ENCODE measurements around the gene BMPR1B. TPM values are rescaled to one million over a fixed set of nuclear protein-coding genes. Genes with fewer than 3 reads are reported as not detected.

Gene BMPR1B
- total and polyA plus RNA-seq, 9 of the 15 experiments (the other 6 are each of a cell fraction or from before 2014, with no cell fraction given) = 0.01 TPM; not detected in 8

DNA sequence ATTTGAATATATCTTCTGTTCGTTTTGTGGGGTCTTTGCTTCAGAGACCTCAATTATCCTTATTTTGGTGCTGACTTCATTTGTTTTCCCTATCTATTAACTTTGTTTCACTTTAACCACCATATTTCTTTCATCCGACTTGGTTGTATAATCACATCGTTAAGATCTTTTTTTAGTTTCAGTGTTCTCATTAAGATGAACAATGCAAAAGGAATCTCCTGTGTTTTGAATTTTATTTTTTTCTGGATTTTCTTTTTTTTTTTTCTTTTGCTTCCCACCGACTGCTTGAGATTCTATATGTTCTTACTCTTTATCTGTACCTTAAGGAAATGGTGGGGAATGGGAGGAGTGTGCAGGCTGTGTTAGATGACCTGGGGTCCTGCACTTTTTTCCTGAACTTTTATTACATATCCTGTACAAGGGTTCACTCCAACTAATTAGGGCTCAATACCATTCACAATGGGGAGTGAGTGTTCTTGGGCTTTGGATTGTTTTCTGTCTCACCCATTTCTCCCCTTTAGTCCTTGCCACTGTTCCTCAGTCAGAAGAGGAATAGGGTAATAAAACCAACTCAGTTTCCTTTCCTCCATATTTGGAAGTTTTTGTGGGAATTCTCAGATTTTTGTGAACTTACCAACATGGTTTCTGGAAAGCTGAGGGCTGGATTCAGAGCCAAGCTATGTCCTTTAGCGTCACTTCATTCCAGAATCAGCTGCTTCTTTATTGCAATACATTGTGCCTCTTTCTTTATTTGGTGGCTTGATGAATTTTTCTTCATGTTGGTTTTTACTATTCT, 43.2 kb upstream of the BMPR1B start:
- no TSS peak for BruUV-seq (replicated peaks)

More for the DNA sequence above, 43.2 kb upstream of the BMPR1B start:
- Histone ChIP-seq H4K20me1 (replicated peaks; ENCODE audit: control insufficient read depth, insufficient read depth, low read length) (no peaks in the 10 kb centered on the region), H3K9me3 (replicated peaks; ENCODE audit: control insufficient read depth, insufficient read depth, low read depth, low read length) (no peaks in the 10 kb centered on the region), H3K36me3 (ENCODE audit: control insufficient read depth, insufficient read depth, low read length) (no peaks in the 10 kb centered on the region), H3K9ac (ENCODE audit: insufficient read depth in 1 of 2, low read depth in 2 of 2, low read length in 2 of 2) (no peak overlapping the region), H2AFZ (ENCODE audit: low read depth, low read length) (no peak overlapping the region), H3K4me2 (ENCODE audit: insufficient read depth, low read length) (no peak overlapping the region), H3K9me1 (ENCODE audit: control insufficient read depth, insufficient read depth, low read length) (no peaks in the 10 kb centered on the region), H3K27me3 (ENCODE audit: control insufficient read depth in 2 of 2, insufficient read depth in 2 of 2, low read length in 2 of 2) (peaks cover 0 to 13% of the 10 kb centered on the region in 2 experiments; a peak in 3 of 5 replicates), H3K4me3 (no peak overlapping the region), H3K79me2 (ENCODE audit: control insufficient read depth, insufficient read depth, low read length) (no peaks in the 10 kb centered on the region), H3K4me1 (replicated peaks in 1 of 2; ENCODE audit: control insufficient read depth in 2 of 2, insufficient read depth in 2 of 2, low read length in 2 of 2) (no peaks in the 10 kb centered on the region), H3K27ac (ENCODE audit: extremely low read depth, low read depth, low read length) (no peak overlapping the region)
- DNase-seq (ENCODE audit: extremely low read depth in 1 of 4, low spot score in 3 of 4) (no peak), ATAC-seq (no peak), FAIRE-seq (no peak)
- TF ChIP-seq SP2 (IDR thresholded peaks at IDR 0.05; ENCODE audit: extremely low read depth, low read depth, low read length, poor library complexity, severe bottlenecking) (no peak), GABPA (tag; conservative IDR thresholded peaks at IDR 0.05; ENCODE audit: low read depth) (no peak), CCNT2 (IDR thresholded peaks at IDR 0.05; ENCODE audit: borderline replicate concordance, extremely low read depth, insufficient read length, low read depth, low read length) (no peak), TBL1XR1 (IDR thresholded peaks at IDR 0.05; ENCODE audit: low read length in 2 of 2) (no peak), ZNF644 (tag; IDR thresholded peaks at IDR 0.05; ENCODE audit: low read depth) (no peak), SMAD2 (IDR thresholded peaks at IDR 0.05; ENCODE audit: low read depth, low read length) (no peak), RUNX1 (IDR thresholded peaks at IDR 0.05; ENCODE audit: low read depth) (no peak)
- TF ChIP-seq, protein P1, sequence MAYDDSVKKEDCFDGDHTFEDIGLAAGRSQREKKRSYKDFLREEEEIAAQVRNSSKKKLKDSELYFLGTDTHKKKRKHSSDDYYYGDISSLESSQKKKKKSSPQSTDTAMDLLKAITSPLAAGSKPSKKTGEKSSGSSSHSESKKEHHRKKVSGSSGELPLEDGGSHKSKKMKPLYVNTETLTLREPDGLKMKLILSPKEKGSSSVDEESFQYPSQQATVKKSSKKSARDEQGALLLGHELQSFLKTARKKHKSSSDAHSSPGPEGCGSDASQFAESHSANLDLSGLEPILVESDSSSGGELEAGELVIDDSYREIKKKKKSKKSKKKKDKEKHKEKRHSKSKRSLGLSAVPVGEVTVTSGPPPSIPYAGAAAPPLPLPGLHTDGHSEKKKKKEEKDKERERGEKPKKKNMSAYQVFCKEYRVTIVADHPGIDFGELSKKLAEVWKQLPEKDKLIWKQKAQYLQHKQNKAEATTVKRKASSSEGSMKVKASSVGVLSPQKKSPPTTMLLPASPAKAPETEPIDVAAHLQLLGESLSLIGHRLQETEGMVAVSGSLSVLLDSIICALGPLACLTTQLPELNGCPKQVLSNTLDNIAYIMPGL (CRISPR knock-in tag; IDR thresholded peaks at IDR 0.05) = no peak
- TF ChIP-seq, protein P2, sequence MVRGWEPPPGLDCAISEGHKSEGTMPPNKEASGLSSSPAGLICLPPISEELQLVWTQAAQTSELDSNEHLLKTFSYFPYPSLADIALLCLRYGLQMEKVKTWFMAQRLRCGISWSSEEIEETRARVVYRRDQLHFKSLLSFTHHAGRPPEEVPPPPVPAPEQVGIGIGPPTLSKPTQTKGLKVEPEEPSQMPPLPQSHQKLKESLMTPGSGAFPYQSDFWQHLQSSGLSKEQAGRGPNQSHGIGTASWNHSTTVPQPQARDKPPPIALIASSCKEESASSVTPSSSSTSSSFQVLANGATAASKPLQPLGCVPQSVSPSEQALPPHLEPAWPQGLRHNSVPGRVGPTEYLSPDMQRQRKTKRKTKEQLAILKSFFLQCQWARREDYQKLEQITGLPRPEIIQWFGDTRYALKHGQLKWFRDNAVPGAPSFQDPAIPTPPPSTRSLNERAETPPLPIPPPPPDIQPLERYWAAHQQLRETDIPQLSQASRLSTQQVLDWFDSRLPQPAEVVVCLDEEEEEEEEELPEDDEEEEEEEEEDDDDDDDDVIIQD (CRISPR knock-in tag; IDR thresholded peaks at IDR 0.05) = no peak
- 0% methylated on average over 5 of the region's 5 CpGs for WGBS (ENCODE audit: insufficient coverage, low coverage, missing lambda C conversion rate)
- in situ Hi-C loops (cut with MboI) (no loop called here), intact Hi-C loops (cut with micrococcal nuclease) (no loop called here)
- POLR2A ChIA-PET = no interaction called here
- CTCF ChIA-PET (ENCODE audit: low intra/inter-chr PET ratio) = no interaction called here
